HG02610 (cell line): ENCODE data around the gene C2orf92.

Experiments used
- ATAC-seq: cut with Tn5 transposase; IDR thresholded peaks from one replicate; pipeline ENCODE4 v1.9.1; 2021; ENCODE audit warnings: mild to moderate bottlenecking, moderate library complexity; ENCODE audit not compliant: unreplicated experiment

Gene C2orf92

DNA sequence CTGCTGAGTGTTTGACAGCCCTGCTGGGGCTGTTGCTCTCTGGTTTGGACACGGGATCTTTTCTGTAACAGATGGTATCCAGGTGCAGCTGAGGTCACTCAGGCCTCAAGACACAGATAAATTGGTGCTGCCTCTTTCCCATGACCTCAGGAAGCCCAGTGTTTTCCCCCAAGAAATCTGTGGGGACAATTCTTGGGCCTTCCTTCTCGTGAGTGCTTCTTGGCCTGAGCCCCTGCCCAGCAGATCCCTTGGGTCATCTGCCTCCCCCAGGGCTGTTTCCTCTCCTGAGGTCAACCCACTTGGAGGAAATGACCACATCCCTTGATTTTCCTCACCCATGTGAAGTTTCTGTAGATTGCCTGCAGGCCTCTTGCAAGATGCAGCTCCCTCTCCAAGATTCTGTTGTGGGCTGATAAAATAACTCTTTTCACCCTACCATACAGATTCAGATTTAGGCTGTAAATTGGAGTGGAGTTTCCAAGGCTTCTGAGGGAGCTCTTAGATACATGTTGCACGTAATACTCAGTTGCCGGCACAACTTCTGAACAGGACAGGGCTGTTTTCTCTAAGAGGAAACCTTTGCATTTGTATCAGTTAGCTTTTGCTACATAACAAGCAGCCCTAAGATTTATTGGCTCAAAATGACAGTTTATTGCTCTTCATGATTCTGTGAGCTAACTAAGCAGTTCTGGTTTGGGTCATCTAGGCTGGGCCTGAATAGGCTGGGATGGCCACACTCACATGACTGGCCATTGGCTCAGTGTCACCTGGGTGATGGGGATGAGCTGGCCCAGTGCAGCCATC lies 57.0 kb downstream of the C2orf92 start:
- ATAC-seq, result no peak

DNA sequence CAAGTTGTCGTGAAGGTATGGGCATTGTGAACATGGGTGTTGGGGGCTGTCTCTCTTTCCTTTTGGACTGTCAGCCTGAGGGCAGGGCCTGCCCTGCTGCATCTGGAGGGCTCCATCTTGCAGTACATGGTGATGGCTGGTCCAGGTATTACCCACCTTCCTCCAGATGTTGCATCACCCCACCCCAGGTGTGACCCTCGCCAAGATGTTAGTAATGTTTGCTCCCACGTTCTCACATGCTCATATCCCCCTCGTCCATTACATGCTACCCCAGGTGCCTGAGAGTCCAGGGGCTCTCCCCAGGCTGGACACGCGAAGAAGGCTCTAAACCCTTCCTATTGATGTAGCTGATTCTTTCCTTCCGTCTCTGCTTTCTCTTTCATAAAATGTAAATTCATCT lies 57.8 kb downstream of the C2orf92 start:
- ATAC-seq, result no peak

DNA sequence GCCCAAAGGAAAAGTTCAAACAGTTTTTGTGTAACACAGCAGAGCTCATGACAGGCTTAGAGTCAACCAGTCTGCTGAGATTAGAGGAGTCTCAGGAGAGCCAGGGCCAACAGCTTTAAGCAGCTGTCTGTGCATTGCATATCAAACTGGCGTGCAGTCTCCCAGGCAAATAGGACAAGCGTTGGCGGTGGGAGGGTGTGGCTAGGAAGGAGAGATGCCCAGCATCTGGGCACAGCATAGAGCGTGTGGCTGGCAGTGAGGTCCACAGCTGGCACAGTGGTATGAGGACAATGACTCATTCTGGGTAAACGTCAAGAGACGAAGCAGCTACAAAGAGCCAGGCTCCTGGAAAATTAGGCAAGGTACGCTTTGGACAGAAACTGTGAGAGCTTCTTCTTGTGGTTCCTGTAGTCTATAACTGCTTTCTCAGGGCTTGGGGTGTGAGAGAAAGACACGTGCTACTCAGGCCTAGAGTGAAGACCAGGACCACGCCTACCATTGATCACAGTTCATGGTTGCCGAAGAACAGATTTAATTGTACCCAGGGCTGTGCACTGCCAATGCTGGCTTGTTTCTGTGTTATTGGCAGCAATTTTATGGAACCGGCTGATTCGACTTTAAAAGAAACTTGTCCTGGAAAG lies 58.7 kb downstream of the C2orf92 start:
- no peak for ATAC-seq

DNA sequence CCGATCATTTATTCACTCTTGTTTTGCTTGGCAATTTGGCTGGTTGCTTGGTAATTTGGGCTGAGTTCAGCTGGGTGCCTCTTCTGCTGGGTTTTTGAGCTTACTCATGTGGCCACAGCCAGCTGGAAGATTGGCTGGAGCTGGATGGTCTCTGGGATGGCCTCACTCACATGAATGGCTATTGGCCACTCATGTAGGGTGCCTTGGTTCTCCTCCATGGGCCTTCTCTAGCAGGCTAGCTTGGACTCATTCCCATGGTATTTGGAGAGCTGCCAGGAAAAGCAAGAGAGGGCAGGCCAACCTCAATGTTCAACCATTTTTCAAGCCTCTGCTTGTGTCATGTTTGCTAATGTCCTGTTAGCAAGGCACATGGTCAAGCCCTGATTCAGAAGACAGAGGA lies 60.7 kb downstream of the C2orf92 start:
- ATAC-seq, result no peak

DNA sequence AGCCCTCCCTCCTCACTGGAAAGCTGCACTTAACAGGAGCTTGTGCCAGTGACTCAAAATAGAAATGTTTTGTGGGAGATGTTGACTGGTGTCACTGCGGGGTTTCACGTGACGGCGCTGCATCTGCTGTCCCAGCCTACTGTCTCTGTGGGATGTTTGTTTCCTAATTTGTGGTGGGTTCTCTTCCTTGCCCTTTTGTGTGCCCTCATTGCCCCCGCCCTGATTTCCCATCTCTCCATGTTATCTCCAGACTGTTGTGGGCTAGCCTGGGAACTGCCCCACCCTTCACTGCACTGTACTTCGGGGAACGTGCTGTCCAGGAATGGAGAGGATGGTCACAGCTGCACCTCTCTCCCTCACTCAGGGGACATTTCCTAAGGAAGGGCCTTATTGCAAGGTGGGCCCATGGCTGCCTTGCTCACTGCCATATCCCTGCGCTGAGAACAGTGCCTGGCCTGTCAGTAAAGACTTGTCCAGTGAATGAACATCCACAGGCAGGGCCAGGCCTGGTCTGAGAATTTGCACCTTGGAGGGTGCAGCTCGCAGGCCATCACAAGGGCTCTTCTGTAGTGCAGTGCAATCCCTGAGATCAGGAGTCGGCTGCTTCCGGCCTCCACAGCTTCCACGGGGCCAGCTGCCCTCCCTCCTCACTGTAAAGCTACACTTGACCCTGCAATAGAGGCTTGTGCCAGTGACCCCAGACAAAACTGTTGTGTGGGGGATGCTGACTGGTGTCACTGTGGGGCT lies 61.9 kb downstream of the C2orf92 start:
- no peak for ATAC-seq

DNA sequence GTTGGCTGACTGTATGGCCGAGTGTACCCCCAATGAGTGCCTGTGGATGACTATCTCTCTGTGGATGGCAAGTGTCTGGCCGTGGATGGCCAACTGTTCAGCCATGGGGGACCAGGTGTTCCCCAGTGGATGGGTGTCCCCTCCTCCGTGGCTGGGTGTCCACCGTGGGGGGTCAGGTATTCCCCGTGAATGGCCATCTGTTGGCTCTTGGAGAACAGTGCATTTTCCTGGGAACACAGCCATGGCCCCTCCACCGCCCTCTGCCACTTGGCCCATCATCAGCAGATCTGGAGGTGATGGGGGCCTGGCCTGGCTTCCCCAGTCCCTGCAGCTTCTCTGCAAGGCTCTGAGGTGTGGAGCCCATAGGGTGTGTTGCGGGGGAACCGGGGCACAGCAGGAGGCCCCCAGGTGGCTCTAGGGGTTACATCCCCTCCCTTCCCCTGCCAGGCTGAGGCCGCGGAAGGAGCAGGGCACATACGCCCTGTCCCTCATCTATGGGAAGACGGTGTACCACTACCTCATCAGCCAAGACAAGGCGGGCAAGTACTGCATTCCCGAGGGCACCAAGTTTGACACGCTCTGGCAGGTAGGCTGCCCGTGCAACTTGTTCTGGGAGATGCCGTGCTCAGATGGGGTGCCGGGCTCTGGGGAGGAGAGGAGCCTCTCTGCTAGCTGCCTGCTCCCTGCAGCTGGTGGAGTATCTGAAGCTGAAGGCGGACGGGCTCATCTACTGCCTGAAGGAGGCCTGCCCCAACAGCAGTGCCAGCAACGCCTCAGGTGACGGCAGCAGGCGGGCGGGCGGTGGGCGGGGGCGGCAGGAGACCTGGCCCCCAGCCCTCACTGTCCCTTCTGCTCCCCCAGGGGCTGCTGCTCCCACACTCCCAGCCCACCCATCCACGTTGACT lies 63.2 kb downstream of the C2orf92 start:
- ATAC-seq, result no peak

DNA sequence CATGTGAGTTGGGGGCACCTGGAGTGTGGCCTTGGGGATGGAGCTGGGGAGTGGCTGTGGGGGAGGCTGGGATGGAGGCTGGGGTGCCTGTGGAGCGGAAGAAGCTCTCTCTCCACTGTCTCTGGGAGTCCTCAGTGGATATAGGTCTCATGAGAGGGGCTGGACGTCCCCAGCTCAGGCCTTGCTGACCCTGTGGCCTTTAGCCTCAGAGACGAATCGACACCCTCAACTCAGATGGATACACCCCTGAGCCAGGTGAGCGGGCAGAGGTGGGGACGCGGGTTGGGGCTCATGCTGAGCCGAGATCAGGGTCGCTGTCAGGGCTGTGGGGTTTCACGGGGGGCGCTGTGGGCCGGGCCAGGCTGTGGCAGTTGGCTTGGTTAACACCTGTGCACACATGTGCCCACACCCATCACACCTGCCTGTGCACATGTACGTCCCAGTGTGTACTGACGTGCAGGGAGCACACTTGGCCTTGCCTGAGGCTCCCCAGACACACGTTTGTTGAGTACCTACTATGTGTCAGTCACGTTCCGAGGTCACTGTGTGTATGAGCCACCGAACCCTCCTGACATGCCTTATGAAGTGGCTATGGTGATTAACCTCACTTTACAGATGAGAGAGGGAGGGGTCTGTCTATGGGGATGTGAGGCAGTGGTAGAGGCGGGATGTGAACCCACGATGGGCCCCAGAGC lies 64.0 kb downstream of the C2orf92 start:
- ATAC-seq, result no peak

DNA sequence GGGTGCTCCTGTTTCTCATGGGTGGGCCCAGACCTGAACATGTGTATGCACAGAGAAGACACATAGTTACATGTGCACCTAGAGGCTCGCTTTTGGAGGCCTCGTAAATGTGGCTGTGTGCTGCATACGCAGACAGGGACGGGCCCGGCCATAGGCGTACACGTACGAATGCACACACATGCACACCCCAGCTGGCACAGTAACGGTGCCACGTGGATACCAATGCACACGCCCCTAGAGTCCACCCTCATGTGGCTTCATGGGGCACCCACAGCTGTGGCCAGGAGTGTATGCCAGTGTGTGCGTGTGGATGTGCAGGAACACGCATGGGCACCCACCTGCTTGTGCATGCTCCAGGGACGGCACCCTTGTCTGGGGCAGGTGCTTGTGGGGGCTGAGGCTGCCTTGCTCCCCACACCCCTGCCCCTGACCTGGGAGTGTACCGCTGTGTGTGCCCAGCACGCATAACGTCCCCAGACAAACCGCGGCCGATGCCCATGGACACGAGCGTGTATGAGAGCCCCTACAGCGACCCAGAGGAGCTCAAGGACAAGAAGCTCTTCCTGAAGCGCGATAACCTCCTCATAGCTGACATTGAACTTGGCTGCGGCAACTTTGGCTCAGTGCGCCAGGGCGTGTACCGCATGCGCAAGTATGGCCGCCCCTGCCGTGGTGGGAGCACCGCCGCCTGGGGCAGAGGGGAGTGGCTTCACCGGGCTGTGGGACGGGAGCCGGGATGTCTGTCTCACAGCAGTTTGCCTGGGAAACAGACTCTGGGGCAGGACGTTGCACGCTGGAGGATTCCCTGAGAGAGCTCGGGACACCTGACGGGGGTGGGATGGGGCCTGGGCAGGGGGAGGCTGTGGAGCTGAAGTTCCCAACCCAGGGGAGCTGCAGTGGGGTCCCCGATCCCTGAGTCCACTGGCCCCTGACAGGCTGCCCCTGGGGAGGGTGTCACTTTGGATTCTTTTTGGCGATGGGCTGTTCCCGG lies 64.8 kb downstream of the C2orf92 start:
- no peak for ATAC-seq

DNA sequence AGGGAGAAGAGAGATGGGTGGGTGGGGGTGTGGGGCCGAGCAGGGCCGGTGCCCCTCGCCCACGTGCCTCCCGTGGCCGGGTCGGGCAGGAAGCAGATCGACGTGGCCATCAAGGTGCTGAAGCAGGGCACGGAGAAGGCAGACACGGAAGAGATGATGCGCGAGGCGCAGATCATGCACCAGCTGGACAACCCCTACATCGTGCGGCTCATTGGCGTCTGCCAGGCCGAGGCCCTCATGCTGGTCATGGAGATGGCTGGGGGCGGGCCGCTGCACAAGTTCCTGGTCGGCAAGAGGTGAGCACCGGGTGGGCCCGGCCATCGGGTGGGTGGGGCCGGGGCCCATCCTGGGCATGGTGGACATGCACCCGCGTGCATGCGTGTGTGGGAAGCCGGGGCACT lies 65.6 kb downstream of the C2orf92 start:
- no peak for ATAC-seq

DNA sequence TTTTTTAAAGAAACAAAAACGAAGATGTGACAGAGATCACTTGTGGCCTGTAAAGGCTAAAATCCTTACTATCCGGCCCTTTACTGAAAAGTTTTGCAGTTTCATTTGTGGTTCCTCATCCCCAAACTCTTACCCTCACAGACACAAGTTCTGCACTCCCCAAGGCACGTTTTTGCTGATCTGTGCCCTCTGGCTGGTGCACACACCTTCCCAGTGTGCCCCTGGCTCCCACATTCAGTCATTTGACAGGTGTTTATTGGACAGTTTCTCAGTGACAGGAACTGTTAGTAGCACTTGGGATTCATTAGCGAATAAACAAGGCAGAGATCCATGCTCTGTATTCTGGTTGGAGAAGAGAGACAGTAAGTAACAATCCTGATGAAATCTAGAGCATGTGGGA lies 66.7 kb downstream of the C2orf92 start:
- no peak for ATAC-seq

DNA sequence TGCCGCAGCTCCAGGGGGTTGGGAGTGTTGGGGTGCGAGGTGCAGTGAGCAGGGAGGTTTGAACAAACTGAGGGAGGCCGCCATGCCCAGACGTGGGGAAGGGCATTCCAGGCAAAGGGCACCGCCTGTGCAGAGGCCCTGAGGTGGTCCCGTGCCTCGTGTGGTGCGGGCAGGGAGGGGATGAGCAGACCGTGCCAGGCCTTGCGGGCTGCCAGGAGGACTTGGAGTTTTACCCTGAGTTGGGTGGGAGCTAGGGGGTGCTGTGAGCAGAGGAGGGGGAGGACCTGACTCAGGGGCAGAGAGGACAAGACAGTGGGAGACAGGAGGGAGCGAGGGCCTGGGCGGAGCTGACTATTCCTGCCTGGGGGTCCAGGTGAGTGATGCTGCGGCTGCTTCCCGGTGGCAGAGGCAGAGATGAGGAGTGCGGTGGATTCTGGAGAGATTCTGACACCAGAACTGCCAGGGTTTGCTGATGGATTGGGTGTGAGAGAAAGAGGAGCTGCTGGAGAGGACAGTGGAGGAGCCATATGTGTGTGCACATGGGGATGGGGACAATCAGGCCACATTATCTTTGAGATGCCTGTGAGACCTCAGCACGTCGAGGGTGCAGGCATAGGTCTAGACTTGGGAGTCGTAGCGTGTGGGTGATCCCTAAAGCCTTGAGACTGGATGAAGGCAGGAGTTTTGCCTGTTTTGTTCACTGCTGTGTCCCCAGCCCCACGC lies 67.3 kb downstream of the C2orf92 start:
- no peak for ATAC-seq

DNA sequence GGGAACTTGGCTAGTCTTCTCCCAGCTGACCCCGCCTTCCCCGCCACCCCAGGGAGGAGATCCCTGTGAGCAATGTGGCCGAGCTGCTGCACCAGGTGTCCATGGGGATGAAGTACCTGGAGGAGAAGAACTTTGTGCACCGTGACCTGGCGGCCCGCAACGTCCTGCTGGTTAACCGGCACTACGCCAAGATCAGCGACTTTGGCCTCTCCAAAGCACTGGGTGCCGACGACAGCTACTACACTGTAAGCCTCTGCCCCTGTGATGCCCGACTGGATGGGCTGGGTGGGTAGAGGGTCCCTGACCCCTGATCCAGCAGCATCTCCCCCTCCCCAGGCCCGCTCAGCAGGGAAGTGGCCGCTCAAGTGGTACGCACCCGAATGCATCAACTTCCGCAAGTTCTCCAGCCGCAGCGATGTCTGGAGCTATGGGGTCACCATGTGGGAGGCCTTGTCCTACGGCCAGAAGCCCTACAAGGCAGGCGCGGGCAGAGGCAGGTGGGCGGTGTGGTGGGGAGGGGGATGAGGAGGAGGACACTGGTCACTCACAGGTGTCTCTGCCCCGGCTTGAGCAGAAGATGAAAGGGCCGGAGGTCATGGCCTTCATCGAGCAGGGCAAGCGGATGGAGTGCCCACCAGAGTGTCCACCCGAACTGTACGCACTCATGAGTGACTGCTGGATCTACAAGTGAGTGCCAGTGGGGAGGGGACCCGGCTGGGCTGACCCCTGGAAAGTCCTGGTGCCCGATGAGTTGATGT lies 68.1 kb downstream of the C2orf92 start:
- no peak for ATAC-seq

DNA sequence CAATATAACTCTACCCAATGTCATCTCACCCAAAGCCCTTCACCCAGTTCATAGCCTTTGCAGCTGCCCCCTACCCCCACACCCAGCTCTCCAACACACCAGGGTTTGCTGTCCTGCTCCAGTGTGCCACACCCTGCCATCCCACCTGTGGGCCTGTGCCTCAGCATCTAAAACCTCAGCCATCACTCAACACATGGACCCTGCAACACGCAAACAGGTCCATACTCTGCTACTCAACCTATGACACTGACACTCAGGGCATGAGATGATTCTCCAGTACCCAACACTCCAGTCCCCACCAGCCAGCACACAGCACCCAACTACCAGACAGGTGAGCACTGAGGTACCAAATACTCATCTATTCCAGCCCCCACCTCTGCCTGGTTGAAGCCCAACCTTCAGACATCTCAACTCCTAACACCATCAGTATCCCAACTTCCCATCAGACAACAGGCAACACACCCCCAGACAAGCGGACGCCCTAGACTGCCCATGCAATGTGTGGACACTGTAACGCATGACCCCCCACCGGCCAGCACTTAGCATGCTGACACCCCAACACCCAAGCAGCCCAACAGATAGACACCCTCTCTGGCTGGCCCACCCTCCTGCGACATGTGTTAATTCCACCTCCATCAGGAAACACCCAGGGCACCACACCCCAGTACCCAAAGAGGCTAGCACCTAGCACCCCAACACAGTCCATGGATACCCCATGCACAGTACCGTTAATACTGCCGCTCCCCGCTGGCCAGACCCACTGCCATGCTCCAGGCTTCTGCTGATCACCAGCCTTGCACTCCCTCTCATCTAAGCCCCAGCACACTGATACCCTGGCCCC lies 68.9 kb downstream of the C2orf92 start:
- ATAC-seq, result no peak

DNA sequence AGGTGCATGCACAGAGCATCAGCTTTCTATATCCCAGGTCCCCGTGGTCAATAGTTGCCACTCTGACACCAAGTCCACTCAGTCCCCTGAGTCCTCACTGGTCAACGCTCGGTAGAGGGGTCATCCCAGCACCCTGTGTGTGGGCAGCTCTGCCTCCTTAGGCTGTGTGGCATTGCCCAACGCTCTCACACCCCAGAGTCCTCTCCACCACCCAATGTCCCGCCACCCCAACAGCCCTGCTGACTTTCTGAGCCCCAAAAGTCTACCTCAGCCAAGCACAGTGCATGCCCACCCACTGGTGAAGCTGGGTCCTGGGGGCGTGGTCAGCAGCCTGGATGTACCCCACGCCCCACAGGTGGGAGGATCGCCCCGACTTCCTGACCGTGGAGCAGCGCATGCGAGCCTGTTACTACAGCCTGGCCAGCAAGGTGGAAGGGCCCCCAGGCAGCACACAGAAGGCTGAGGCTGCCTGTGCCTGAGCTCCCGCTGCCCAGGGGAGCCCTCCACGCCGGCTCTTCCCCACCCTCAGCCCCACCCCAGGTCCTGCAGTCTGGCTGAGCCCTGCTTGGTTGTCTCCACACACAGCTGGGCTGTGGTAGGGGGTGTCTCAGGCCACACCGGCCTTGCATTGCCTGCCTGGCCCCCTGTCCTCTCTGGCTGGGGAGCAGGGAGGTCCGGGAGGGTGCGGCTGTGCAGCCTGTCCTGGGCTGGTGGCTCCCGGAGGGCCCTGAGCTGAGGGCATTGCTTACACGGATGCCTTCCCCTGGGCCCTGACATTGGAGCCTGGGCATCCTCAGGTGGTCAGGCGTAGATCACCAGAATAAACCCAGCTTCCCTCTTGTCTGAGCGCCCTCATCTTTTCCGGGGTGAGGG lies 69.7 kb downstream of the C2orf92 start:
- ATAC-seq, result no peak

DNA sequence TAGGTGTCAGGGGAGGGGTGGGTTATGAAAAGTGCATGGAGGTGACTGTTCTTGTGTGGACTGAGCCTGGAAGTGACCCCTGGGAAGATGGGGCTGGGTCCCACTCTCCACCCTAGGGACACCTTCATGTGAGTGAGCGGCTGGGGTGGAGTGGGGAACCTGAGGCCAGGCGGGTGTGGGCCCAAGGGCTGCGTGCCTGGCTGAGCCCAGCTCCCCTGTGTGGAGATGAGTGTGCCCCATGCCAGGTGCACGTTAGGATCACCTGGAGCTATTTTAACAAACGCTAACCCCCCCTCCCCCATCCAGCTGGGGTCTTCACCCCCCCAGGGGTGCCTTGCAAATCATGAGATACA lies 70.4 kb downstream of the C2orf92 start:
- ATAC-seq, result no peak

DNA sequence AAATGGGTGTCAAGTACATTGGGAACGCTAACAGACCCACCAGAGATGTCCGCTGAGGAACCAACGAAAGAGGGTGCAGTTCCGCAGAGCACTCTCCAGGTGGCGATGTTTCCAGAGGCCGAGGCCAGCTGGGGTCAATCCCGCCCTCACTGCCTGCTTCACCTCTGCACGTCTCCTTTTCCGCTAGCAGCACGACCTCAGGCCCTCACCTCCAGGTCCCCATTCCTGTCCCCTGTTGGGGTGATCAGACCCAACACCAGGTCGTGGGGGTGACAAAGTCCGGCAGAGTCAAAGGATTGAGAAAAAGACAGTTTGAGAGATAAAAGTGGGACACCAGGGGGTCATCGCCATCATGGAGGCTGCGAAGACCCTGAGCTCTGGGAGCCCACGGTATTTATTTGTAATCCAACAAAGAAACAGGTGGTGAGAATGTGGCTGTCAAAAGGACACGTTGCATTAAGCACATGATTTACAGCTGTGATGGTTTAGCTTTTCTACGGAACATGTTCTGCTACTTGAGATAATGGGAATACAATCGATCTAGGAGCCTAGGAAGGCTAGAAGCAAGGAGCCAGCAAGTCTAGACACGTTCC lies 71.2 kb downstream of the C2orf92 start:
- no peak for ATAC-seq
